ENCODE measurements around the gene FLT3. TPM values are rescaled to one million over a fixed set of nuclear protein-coding genes. Genes with fewer than 3 reads are reported as not detected.
"Not testable (repeated sequence)": the region's sequence is repeated elsewhere in the genome, so short reads cannot be mapped to it uniquely, and the experiment has no call there.

FLT3 gene
- total and polyA plus RNA-seq, 3 donors from 2014 or later, result 1.8 to 2.5 (median 2.4) TPM

DNA sequence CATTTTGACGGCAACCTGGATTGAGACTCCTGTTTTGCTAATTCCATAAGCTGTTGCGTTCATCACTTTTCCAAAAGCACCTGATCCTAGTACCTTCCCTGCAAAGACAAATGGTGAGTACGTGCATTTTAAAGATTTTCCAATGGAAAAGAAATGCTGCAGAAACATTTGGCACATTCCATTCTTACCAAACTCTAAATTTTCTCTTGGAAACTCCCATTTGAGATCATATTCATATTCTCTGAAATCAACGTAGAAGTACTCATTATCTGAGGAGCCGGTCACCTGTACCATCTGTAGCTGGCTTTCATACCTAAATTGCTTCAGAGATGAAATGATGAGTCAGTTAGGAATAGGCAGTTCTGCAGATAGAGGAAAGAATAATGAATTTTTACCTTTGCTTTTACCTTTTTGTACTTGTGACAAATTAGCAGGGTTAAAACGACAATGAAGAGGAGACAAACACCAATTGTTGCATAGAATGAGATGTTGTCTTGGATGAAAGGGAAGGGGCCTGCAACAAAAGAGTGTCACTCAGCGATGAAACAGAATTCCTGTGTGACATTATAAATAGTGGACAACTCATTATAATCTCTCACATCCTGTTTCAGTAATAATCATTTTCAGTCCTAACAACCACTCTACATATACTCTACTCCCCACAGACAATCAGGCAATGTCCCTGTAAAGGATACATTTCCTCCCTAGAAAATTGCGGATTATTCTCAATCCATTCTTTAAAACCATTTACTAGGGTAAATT lies 66.3 kb downstream of the FLT3 start:
- Histone ChIP-seq H3K27me3 (no peaks in the 10 kb centered on the region), H3K4me1 (no peaks in the 10 kb centered on the region)
- intact Hi-C loops (cut with DNase I; ENCODE audit: low total_unique reads), result no loop called here

DNA sequence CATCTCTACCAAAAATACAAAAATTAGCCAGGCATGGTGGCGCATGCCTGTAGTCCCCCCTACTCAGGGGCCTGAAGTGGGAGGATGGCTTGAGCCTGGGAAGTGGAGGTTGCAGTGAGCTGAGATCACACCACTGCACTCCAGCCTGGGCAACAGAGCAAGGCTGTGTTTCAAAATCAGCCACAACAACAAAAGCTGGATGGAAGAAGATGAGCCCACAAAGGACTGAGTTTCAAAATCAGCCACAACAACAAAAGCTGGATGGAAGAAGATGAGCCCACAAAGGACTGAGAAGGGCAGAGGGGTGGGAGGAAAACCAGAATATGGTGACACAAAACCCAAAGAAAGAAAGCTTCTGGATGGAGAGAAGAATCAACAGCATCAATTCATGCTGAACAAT lies 67.9 kb downstream of the FLT3 start:
- DNase-seq; H3K27me3 ChIP-seq; intact Hi-C loops (cut with DNase I; ENCODE audit: low total_unique reads); H3K4me1 ChIP-seq; H3K27ac ChIP-seq; H3K4me3 ChIP-seq; H3K36me3 ChIP-seq (ENCODE audit: low read depth, missing control alignments); H3K9me3 ChIP-seq: not testable (repeated sequence)
- 100% methylated on average over 1 of the region's 1 CpG for WGBS, 2 donors

More for the DNA sequence above, 66.3 kb downstream of the FLT3 start:
- no peak for DNase-seq
- TF ChIP-seq CTCF (IDR thresholded peaks at IDR 0.05), result no peak
- no peak for TF ChIP-seq POLR2A (IDR thresholded peaks at IDR 0.05)
- H3K4me3 ChIP-seq, result no peak overlapping the region
- H3K27ac ChIP-seq, result no peak overlapping the region
- H3K36me3 ChIP-seq (ENCODE audit: low read depth, missing control alignments), result no peaks in the 10 kb centered on the region
- 89% methylated on average over 8 of the region's 8 CpGs for WGBS, 2 donors
- no peaks in the 10 kb centered on the region for H3K9me3 ChIP-seq

DNA sequence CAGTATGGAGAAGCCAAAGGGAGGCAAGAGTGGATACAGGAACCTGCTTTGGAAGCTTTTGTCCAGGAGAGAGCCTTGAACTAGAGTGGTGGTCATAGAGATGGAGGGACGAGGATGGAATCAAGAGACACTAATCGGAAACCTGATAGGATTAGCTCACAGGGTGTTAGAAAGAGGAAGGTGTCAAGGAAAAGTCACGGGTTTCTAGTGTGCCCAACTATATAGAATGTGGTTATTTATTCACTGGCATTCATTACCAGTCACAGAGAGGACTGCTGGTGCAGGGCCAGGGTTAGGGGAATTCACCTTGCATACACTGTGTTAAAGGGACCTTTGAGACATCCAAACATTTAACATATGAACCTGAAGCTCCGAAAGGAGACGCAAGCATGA lies 68.5 kb downstream of the FLT3 start:
- no peak for TF ChIP-seq CTCF (IDR thresholded peaks at IDR 0.05)
- TF ChIP-seq POLR2A (IDR thresholded peaks at IDR 0.05), result no peak
- intact Hi-C loops (cut with DNase I; ENCODE audit: low total_unique reads), result no loop called here
- Histone ChIP-seq H3K27me3 (no peaks in the 10 kb centered on the region), H3K4me3 (no peak overlapping the region), H3K9me3 (no peaks in the 10 kb centered on the region), H3K27ac (no peak overlapping the region), H3K36me3 (ENCODE audit: low read depth, missing control alignments) (no peaks in the 10 kb centered on the region), H3K4me1 (peaks cover 9% of the 10 kb centered on the region)
- WGBS, 2 donors, result 78 to 90% methylated on average over 5 of the region's 5 CpGs
- no peak for DNase-seq

DNA sequence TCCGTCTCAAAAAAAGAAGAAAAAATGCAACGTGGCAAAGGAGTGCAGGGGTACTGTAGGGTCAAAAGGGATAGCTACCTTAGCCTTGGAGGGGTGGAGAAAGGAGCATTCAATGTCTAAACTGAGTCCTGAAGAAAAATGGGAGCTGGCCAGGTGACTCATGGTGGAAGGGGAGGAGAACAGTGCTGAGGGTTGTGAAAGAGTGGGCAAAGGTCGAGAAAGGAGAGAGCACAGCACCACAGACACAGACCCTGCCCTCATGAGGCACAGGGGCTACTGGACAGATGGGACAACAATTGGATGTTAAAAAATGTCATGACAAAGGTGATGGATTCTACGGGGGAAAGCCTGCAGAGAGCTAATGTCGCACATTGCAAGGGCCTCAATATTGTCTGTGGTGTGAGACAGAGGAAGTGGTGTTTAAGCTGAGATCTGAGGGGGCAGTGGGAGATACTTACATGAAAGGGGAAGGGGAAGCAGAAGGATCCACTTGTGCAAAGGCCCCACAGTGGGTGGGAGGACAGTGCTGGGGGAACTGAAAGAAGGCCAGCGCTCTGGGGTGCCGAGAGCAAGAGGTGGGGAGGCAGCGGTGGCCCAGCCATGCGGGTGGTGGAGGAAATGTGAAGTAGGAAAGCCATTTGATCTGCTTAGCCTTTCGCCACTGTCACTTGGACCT lies 69.0 kb downstream of the FLT3 start:
- DNase-seq, result no peak
- intact Hi-C loops (cut with DNase I; ENCODE audit: low total_unique reads), result no loop called here
- TF ChIP-seq CTCF (IDR thresholded peaks at IDR 0.05) (no peak), POLR2A (IDR thresholded peaks at IDR 0.05) (no peak)
- Histone ChIP-seq H3K27ac (no peak overlapping the region), H3K4me1 (peaks cover 13% of the 10 kb centered on the region), H3K27me3 (no peaks in the 10 kb centered on the region), H3K9me3 (no peaks in the 10 kb centered on the region), H3K36me3 (ENCODE audit: low read depth, missing control alignments) (no peaks in the 10 kb centered on the region), H3K4me3 (no peak overlapping the region)
- WGBS, 2 donors, result 83 to 89% methylated on average over 10 of the region's 10 CpGs

- intact Hi-C loops (cut with DNase I; ENCODE audit: low total_unique reads), result no loop called here
Measured at GRCh38 chr13:28027607-28028364, 72.6 kb downstream of the FLT3 start.

More at GRCh38 chr13:28027607-28028364, 72.6 kb downstream of the FLT3 start:
- no peak for DNase-seq
- H3K4me3 ChIP-seq, result no peak overlapping the region
- WGBS, 2 donors, result 75 to 81% methylated on average over 8 of the region's 8 CpGs
- TF ChIP-seq CTCF (IDR thresholded peaks at IDR 0.05) (no peak), POLR2A (IDR thresholded peaks at IDR 0.05) (no peak)
- peaks cover 23% of the 10 kb centered on the region for H3K4me1 ChIP-seq
- H3K27me3 ChIP-seq, result no peaks in the 10 kb centered on the region
- H3K27ac ChIP-seq, result peak overlapping the region; percentile 4 to 10
- no peaks in the 10 kb centered on the region for H3K36me3 ChIP-seq (ENCODE audit: low read depth, missing control alignments)
- H3K9me3 ChIP-seq, result no peaks in the 10 kb centered on the region

All from testis (tissue), 3 donors.